ENCODE data around the gene RAB7A. TPM values are rescaled to one million over a fixed set of nuclear protein-coding genes. Genes with fewer than 3 reads are reported as not detected.

Gene RAB7A
- total and polyA plus RNA-seq, 2 of the 4 experiments (the other 2 are of a cell fraction) = 57.0 to 240 TPM

- H2BK15ac ChIP-seq (ENCODE audit: low read depth, low read length) = no peak overlapping the region
- no peaks in the 10 kb centered on the region for H3K79me1 ChIP-seq (ENCODE audit: low read depth in 1 of 2, low read length in 2 of 2)
- no peak overlapping the region for H3K18ac ChIP-seq (ENCODE audit: low read depth, low read length)
- peaks cover 3% of the 10 kb centered on the region for H3K27me3 ChIP-seq (ENCODE audit: control insufficient read depth, insufficient read depth, low read length)
- ChIA-PET POLR2A (ENCODE audit: unreplicated experiment) (no interaction called here), CTCF (interaction anchor here (1.5 kb wide), 1 partner anchor 13 kb away, joined by 4 read pairs; no protein-coding TSS in a partner anchor)
- BruUV-seq (replicated peaks) = no TSS peak
- ATAC-seq (ENCODE audit: low read depth) (no peak), DNase-seq (no peak)
- H2AK5ac ChIP-seq (ENCODE audit: low read depth, low read length) = no peak overlapping the region
- intact Hi-C loops (cut with micrococcal nuclease) (no loop called here), in situ Hi-C loops (cut with MboI; ENCODE audit: low sequenced_read_pairs) (no loop called here), dilution Hi-C loops (cut with HindIII; ENCODE audit: low sequenced_read_pairs, unreplicated experiment) (no loop called here)
- no CpG with 5 or more reads among the region's 2 CpGs for WGBS, 2 experiments (ENCODE audit: extremely low coverage in 2 of 2, insufficient read length in 1 of 2)
- no peaks in the 10 kb centered on the region for H3K4me1 ChIP-seq (ENCODE audit: control insufficient read depth, insufficient read depth, low read length)
- no peak overlapping the region for H3K4ac ChIP-seq (ENCODE audit: low read depth, low read length)
- H4K5ac ChIP-seq (ENCODE audit: low read depth, low read length) = no peak overlapping the region
- H3K9ac ChIP-seq (ENCODE audit: low read depth, low read length) = no peak overlapping the region
- H2BK5ac ChIP-seq (ENCODE audit: low read depth, low read length, poor library complexity, severe bottlenecking) = no peak overlapping the region
- H3K23ac ChIP-seq (ENCODE audit: low read depth, low read length) = no peak overlapping the region
- H3K9me1 ChIP-seq (ENCODE audit: insufficient read depth, low read length) = no peaks in the 10 kb centered on the region
- no peak overlapping the region for H2BK120ac ChIP-seq (ENCODE audit: low read depth, low read length)
- H3K9me3 ChIP-seq (ENCODE audit: control insufficient read depth, insufficient read depth, low read length) = no peaks in the 10 kb centered on the region
- TF ChIP-seq ELK1 (IDR thresholded peaks at IDR 0.05; ENCODE audit: borderline replicate concordance, low read depth, low read length) = no peak
- no peak for TF ChIP-seq MXI1 (IDR thresholded peaks at IDR 0.05; ENCODE audit: borderline replicate concordance, low read depth, low read length)
- no peak for TF ChIP-seq MAZ (IDR thresholded peaks at IDR 0.05; ENCODE audit: borderline replicate concordance, low read depth, low read length)
- no peak for TF ChIP-seq CHD1 (IDR thresholded peaks at IDR 0.05; ENCODE audit: low read depth, low read length)
- no peak for TF ChIP-seq RFX5 (IDR thresholded peaks at IDR 0.05; ENCODE audit: low read depth, low read length)
- TF ChIP-seq, protein P1, sequence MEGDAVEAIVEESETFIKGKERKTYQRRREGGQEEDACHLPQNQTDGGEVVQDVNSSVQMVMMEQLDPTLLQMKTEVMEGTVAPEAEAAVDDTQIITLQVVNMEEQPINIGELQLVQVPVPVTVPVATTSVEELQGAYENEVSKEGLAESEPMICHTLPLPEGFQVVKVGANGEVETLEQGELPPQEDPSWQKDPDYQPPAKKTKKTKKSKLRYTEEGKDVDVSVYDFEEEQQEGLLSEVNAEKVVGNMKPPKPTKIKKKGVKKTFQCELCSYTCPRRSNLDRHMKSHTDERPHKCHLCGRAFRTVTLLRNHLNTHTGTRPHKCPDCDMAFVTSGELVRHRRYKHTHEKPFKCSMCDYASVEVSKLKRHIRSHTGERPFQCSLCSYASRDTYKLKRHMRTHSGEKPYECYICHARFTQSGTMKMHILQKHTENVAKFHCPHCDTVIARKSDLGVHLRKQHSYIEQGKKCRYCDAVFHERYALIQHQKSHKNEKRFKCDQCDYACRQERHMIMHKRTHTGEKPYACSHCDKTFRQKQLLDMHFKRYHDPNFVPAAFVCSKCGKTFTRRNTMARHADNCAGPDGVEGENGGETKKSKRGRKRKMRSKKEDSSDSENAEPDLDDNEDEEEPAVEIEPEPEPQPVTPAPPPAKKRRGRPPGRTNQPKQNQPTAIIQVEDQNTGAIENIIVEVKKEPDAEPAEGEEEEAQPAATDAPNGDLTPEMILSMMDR (conservative IDR thresholded peaks at IDR 0.05; ENCODE audit: low read depth, low read length) = no peak
- TF ChIP-seq SMC3 (IDR thresholded peaks at IDR 0.05; ENCODE audit: low read depth, low read length) = no peak
- no peak for TF ChIP-seq CEBPB (IDR thresholded peaks at IDR 0.05; ENCODE audit: low read depth, low read length)
- TF ChIP-seq NFE2L2 (IDR thresholded peaks at IDR 0.05; ENCODE audit: low read depth, low read length) = no peak
- TF ChIP-seq POLR2A (IDR thresholded peaks at IDR 0.05; ENCODE audit: low read depth, low read length) = no peak
- TF ChIP-seq MAFK (IDR thresholded peaks at IDR 0.05; ENCODE audit: low read depth, low read length) = no peak
- no peak for TF ChIP-seq RCOR1 (IDR thresholded peaks at IDR 0.05; ENCODE audit: insufficient replicate concordance, low read length)
- no peak for TF ChIP-seq USF2 (IDR thresholded peaks at IDR 0.05; ENCODE audit: low read depth, low read length)
- H2AFZ ChIP-seq (replicated peaks; ENCODE audit: low read length, poor library complexity) = no peak overlapping the region
- H3K4me3 ChIP-seq (ENCODE audit: insufficient read depth, low read depth, low read length) = no peak overlapping the region
- H3K56ac ChIP-seq (ENCODE audit: extremely low read depth, insufficient read depth, low read length) = no peak overlapping the region
- no peaks in the 10 kb centered on the region for H3K36me3 ChIP-seq (ENCODE audit: control insufficient read depth, insufficient read depth, low read length)
- no peak overlapping the region for H4K91ac ChIP-seq (ENCODE audit: insufficient read depth, low read depth, low read length)
- no peak overlapping the region for H3K14ac ChIP-seq (replicated peaks; ENCODE audit: low read depth, low read length)
- H2AK9ac ChIP-seq (replicated peaks; ENCODE audit: low read depth, low read length, poor library complexity) = no peak overlapping the region
- H4K8ac ChIP-seq (ENCODE audit: low read depth in 2 of 2, low read length in 2 of 2) = no peak overlapping the region
- H2BK20ac ChIP-seq (ENCODE audit: low read depth, low read length) = no peak overlapping the region
- no peaks in the 10 kb centered on the region for H4K20me1 ChIP-seq (ENCODE audit: insufficient read depth, low read length)
- H3K27ac ChIP-seq (ENCODE audit: insufficient read depth, low read length) = no peak overlapping the region
- no peak overlapping the region for H3K4me2 ChIP-seq (ENCODE audit: low read depth, low read length)
These were observed 32.3 kb upstream of the RAB7A start for GRCh38 chr3:128693696-128694095.
